ENCODE measurements around the gene TFR2.

DNA sequence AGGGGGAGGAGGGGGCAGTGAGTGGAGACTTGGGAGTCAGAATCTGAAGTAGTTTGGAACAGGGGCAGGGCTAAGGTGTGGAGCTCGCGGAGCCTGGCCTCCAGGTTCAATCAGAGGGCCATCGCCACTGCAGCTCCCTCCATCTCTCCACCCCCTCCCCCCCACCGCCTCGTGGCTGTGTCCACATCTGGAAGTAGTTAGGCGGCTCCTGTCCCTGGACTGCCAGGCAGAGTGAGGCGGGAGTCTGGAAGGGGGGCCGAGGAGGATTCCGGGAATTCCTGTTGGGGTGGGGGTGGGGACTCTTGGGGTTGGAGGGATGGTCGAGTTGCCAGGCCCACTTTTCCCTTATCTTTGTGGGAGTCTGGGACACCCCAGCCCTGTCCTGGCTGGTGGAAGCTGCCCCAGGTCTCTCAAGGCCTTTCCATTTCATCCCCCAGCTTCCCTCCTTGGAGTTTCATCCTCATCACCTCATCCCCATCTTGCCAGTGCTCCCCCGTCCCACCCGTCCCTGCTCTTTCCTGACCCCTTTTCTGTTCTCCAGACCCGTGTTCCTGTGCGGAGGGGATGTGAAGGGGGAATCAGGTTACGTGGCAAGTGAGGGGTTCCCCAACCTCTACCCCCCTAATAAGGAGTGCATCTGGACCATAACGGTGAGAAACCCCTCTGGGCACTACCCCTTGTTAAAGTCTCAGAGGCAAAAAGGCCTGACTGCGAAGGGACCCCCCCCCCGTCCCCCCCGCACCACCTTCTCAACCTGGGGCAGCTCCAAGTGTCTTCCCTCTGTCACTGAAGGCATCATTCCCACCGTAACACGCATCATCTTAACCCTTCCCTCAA is 38.2 kb downstream of the TFR2 start:
- TF ChIP-seq GATA2 (IDR thresholded peaks at IDR 0.05; ENCODE audit: low read depth, low read length) (peak; percentile 41; the same call in 1 of the 2 replicates), GATA3 (IDR thresholded peaks at IDR 0.05; ENCODE audit: low read depth, low read length) (no peak)
